ENCODE data around the gene RSPH10B.
"Not testable (repeated sequence)": the region's sequence is repeated elsewhere in the genome, so short reads cannot be mapped to it uniquely, and the experiment has no call there.

GRCh38 chr7:5926263-5926870, 44.1 kb downstream of the RSPH10B start:
- TF ChIP-seq CTCF, POLR2A (IDR thresholded peaks at IDR 0.05): not testable (repeated sequence)
